ENCODE results near the gene AGFG2.

The AGFG2 gene

GRCh38 chr7:100584054-100584682, 45.2 kb downstream of the AGFG2 start:
- Histone ChIP-seq H3K4me3 (ENCODE audit: low read depth, low read length) (no peak overlapping the region), H3K4me1 (peaks cover 10% of the 10 kb centered on the region), H3K9me3 (no peaks in the 10 kb centered on the region), H3K36me3 (peaks cover 21% of the 10 kb centered on the region), H3K27me3 (no peaks in the 10 kb centered on the region)
- DNase-seq, result no peak
- TF ChIP-seq, protein P1, sequence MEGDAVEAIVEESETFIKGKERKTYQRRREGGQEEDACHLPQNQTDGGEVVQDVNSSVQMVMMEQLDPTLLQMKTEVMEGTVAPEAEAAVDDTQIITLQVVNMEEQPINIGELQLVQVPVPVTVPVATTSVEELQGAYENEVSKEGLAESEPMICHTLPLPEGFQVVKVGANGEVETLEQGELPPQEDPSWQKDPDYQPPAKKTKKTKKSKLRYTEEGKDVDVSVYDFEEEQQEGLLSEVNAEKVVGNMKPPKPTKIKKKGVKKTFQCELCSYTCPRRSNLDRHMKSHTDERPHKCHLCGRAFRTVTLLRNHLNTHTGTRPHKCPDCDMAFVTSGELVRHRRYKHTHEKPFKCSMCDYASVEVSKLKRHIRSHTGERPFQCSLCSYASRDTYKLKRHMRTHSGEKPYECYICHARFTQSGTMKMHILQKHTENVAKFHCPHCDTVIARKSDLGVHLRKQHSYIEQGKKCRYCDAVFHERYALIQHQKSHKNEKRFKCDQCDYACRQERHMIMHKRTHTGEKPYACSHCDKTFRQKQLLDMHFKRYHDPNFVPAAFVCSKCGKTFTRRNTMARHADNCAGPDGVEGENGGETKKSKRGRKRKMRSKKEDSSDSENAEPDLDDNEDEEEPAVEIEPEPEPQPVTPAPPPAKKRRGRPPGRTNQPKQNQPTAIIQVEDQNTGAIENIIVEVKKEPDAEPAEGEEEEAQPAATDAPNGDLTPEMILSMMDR (IDR thresholded peaks at IDR 0.05; ENCODE audit: low read depth, low read length), result no peak

DNA sequence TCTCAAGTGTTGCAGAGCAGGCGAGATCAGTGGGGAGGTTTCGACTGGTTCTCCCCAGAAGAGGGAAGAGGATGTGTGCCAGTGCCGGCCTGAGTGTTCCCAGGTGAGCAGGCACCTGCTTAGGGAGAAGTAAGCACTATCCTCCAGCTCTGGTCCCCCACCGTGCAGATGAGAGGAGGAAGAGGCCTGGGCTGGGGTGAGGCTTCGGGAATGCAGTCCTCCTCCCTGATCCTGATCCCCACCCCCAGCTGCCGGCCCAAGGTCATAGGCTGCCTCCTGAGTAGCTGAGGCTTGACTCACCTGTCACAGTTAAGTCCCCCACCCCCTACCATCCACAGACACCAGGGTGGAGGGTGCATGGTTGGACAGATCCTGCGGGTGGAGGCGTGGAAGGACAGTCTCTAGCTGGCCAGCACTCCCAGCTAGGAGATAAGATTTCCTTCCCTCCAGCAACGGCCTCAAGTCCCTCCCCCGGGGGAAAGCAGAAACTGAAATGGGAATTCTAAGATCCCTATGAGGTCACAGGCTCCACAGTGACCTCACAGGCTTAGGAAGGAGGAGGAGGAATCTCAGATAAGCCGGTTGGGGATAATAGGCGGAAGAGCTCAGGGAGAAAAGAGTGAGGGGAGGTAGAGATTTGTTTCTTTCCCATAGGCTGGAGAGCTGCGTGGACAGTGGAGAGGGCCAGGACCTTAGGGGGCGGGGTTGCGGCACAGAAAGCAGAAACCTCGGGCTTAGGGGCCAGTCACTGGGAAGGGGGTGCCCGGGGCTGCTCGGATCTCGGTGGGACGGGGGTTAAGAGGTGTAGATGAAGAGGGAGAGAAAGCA, 45.9 kb downstream of the AGFG2 start:
- no peak for DNase-seq
- Histone ChIP-seq H3K4me3 (ENCODE audit: low read depth, low read length) (peak overlapping the region; percentile 79), H3K36me3 (peaks cover 18% of the 10 kb centered on the region), H3K27me3 (no peaks in the 10 kb centered on the region), H3K4me1 (peaks cover 10% of the 10 kb centered on the region), H3K9me3 (no peaks in the 10 kb centered on the region)
- TF ChIP-seq, protein P1 (IDR thresholded peaks at IDR 0.05; ENCODE audit: low read depth, low read length), result no peak

DNA sequence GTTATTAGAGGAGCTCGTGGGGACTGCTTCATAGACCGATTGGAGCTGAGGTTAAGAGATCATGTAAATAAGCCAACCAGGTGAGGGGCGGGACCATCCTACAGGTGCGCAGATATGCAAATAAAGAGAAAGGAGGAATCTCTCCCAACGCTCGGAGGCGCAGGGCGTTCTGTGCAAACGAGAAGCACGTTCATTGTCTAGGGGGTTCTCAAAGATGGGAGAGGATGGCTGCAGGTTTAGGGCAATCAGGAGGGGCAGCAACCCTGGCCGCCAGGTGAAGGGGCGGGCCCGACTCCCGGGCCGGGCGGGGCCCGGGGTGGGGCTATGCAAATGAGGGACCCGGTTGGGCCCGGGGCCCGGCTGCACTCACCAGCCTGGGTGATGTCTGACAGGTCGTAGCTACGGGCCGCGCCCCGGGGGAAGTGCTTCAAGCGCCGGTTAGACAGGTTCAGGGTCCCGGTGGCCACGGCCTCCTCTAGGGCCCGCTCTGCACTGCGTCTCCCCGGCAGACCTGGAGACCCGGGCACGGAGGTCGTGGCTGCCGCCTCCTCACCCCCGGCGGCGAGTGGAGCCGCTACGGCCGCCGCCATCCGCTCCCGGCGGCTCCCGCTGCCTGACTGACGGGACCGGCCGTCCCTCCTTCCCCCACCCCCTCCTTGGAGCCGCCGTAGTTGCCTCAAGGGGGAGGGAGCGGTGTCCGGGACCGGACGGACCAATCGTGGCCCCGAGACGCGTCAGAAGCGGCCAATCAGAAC, 46.7 kb downstream of the AGFG2 start, which contains the start of gene LRCH4:
Gene LRCH4, minus strand, starts transcription at position 619 of the 755 bp plus-strand sequence. Its CDS starts 29 bp downstream, at position 590.
- Histone ChIP-seq H3K4me1 (peaks cover 10% of the 10 kb centered on the region), H3K27me3 (no peaks in the 10 kb centered on the region), H3K4me3 (ENCODE audit: low read depth, low read length) (peak within 1 kb of the TSS; percentile 79), H3K9me3 (no peaks in the 10 kb centered on the region), H3K36me3 (peaks cover 10% of the 10 kb centered on the region)
- TF ChIP-seq, protein P1 (IDR thresholded peaks at IDR 0.05; ENCODE audit: low read depth, low read length), result no peak
- peak; percentile 59 for DNase-seq

GRCh38 chr7:100586266-100587025, 47.4 kb downstream of the AGFG2 start, which contains the start of gene FBXO24:
Gene FBXO24 (plus strand): TSS chr7:100586328. CDS start chr7:100586626, 298 bp downstream.
- peak within 1 kb of the TSS; percentile 79 for H3K4me3 ChIP-seq (ENCODE audit: low read depth, low read length)
- no peaks in the 10 kb centered on the region for H3K9me3 ChIP-seq
- DNase-seq, result peak; percentile 100
- peaks cover 2% of the 10 kb centered on the region for H3K36me3 ChIP-seq
- no peaks in the 10 kb centered on the region for H3K27me3 ChIP-seq
- peaks cover 10% of the 10 kb centered on the region for H3K4me1 ChIP-seq
- TF ChIP-seq, protein P1 (IDR thresholded peaks at IDR 0.05; ENCODE audit: low read depth, low read length), result no peak

- Histone ChIP-seq H3K27me3 (no peaks in the 10 kb centered on the region), H3K4me3 (ENCODE audit: low read depth, low read length) (no peak overlapping the region), H3K9me3 (no peaks in the 10 kb centered on the region), H3K4me1 (peaks cover 10% of the 10 kb centered on the region), H3K36me3 (no peaks in the 10 kb centered on the region)
- peak; percentile 53 for DNase-seq
- TF ChIP-seq, protein P1 (IDR thresholded peaks at IDR 0.05; ENCODE audit: low read depth, low read length), result peak; percentile 67
Observed at GRCh38 chr7:100588438-100588837, 49.4 kb downstream of the AGFG2 start.
